Activated T-helper 2 cell treated with anti-CD3 and anti-CD28 coated beads, Interferon-gamma antibody, Interleukin-2, Interleukin-4, amounts not matched to agents 10 μg/mL and 5 μg/mL and 100 μg/mL, durations not matched to agents 14 hours and 24 hours and 36 hours (primary cell): Measurements from ENCODE around the gene MPL. TPM values are rescaled to one million over a fixed set of nuclear protein-coding genes. Genes with fewer than 3 reads are reported as not detected.
"Not testable (repeated sequence)": the region's sequence is repeated elsewhere in the genome, so short reads cannot be mapped to it uniquely, and the experiment has no call there.

Experiments used
- DNase-seq: peaks from one replicate; pipeline ENCODE4 v3.0.0; 2021; ENCODE audit warnings: low spot score
- H3K27ac Mint-ChIP-seq: one replicate; pipeline ENCODE4 v1.8.0; 2021; ENCODE audit warnings: mixed read lengths
- H3K27me3 Mint-ChIP-seq: one replicate; pipeline ENCODE4 v1.8.0; 2021; ENCODE audit warnings: low read depth, mixed read lengths
- H3K36me3 Mint-ChIP-seq: one replicate; pipeline ENCODE4 v1.8.0; 2021; ENCODE audit warnings: low read depth, mixed read lengths
- H3K4me1 Mint-ChIP-seq: one replicate; pipeline ENCODE4 v1.8.0; 2021; ENCODE audit warnings: low read depth, mixed read lengths
- H3K4me3 Mint-ChIP-seq: one replicate; pipeline ENCODE4 v1.8.0; 2021; ENCODE audit warnings: low read depth, mild to moderate bottlenecking, moderate library complexity, mixed read lengths
- H3K9me3 Mint-ChIP-seq: one replicate; pipeline ENCODE4 v1.8.0; 2021; ENCODE audit warnings: mixed read lengths
- intact Hi-C: fragments of 100-400 bp; cut with micrococcal nuclease; formaldehyde crosslinking; loops from one replicate; pipeline ENCODE4 v1.15.1; 2023
- total RNA-seq: library from RNA; stranded (reverse); gene quantifications from 2 replicates; pipeline ENCODE4 v1.2.3, GENCODE V29; 2022

The MPL gene
- total RNA-seq, 1 donor from 2014 or later, result not detected

DNA sequence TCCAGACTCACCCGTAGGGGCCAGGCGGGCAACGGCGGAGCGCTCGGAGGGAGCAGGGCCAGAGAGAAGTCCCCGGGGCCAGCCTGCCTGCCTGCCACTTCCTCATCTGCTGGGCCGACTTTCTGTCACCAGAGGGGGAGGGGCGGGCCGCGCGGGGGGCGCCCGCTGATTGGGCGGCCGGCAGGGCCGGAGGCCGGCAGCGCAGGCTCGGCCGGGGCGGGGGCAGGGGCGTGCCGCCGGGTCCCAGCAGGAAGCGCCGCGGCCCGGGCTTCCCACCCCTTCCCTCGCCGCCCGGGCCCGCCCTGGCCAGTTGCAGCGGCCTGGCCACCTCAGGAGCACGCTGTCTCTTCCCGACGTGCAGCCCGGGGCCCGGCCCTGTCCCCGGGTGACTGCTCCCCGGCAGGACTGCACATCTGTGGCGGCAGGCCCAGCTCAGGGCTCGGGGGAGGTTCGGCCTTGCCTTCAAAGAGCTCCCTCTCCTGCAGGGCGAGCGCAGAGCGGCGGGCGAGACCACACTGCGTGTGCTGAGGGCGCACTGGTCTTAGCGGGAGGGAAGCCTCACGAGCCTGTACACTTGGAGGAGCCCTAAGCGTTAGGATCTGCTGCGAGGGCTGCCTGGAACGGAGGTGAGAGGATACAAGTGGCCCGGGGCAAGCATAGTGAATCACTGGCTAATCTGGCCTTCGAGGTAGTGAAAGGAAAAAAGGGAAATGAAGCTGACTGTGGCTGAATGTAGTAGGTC, 30.5 kb downstream of the MPL start, which contains the start of gene ELOVL1:
TSS of gene ELOVL1 (minus strand) at position 108 of the 742 bp plus-strand sequence. CDS start 2,402 bp downstream, outside the sequence.
- intact Hi-C loops, result loop anchor here (1.0 to 10.0 kb wide), 5 partner anchors 10 to 683 kb away; partner anchors contain the start of genes CDC20, CFAP57, EBNA1BP2 and HYI
- peaks cover 35% of the 10 kb centered on the region for H3K4me1 Mint-ChIP-seq
- DNase-seq, result peak; percentile 86
- no peaks in the 10 kb centered on the region for H3K27me3 Mint-ChIP-seq
- H3K4me3 Mint-ChIP-seq, result peak within 1 kb of the TSS; percentile 97
- H3K27ac Mint-ChIP-seq, result peak within 1 kb of the TSS; percentile 88
- H3K36me3 Mint-ChIP-seq, result peaks cover 46% of the 10 kb centered on the region
- H3K9me3 Mint-ChIP-seq, result no peaks in the 10 kb centered on the region

DNA sequence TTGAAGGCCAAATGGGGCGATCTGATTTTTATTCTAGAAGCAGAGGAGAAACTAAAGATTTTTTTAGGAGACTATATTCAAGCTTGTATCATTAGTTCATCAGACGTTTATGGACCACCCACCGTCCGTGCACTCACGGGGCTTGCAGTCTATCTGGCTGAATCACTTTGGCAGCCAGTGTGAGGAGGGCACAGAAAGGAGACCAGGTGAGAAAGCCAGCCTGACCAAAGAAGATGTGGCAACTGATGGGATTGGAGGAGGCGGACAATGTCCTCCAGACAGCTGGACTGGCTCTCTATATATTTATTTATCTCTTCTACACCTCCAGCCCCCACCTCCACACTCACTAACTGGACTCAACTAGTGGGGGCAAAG, 31.0 kb downstream of the MPL start:
- no peaks in the 10 kb centered on the region for H3K9me3 Mint-ChIP-seq
- no peaks in the 10 kb centered on the region for H3K27me3 Mint-ChIP-seq
- DNase-seq, result no peak
- peaks cover 31% of the 10 kb centered on the region for H3K4me1 Mint-ChIP-seq
- H3K4me3 Mint-ChIP-seq, result peak overlapping the region; percentile 97
- peak overlapping the region; percentile 88 for H3K27ac Mint-ChIP-seq
- intact Hi-C loops, result loop anchor here (1.0 to 10.0 kb wide), 5 partner anchors 10 to 684 kb away; partner anchors contain the start of genes CDC20, CFAP57, EBNA1BP2 and HYI
- peaks cover 41% of the 10 kb centered on the region for H3K36me3 Mint-ChIP-seq

GRCh38 chr1:43369779-43370178, 32.2 kb downstream of the MPL start:
- intact Hi-C loops, result loop anchor here (5.0 to 10.0 kb wide), 3 partner anchors 85 to 685 kb away; partner anchors contain the start of genes CFAP57, EBNA1BP2, HYI and YBX1
- Mint-ChIP-seq H3K4me1 (peaks cover 28% of the 10 kb centered on the region), H3K36me3 (peaks cover 29% of the 10 kb centered on the region)
- H3K9me3 Mint-ChIP-seq, H3K27ac Mint-ChIP-seq, H3K27me3 Mint-ChIP-seq, H3K4me3 Mint-ChIP-seq, DNase-seq: not testable (repeated sequence)

GRCh38 chr1:43370564-43370963, 32.9 kb downstream of the MPL start:
- no peak for DNase-seq
- peak overlapping the region; percentile 22 for H3K4me3 Mint-ChIP-seq
- H3K27ac Mint-ChIP-seq, result no peak overlapping the region
- intact Hi-C loops, result no loop called here
- no peaks in the 10 kb centered on the region for H3K27me3 Mint-ChIP-seq
- H3K4me1 Mint-ChIP-seq, result peaks cover 22% of the 10 kb centered on the region
- H3K9me3 Mint-ChIP-seq, result no peaks in the 10 kb centered on the region
- peaks cover 21% of the 10 kb centered on the region for H3K36me3 Mint-ChIP-seq

- intact Hi-C loops, result no loop called here
- DNase-seq, result no peak
- Mint-ChIP-seq H3K9me3 (no peaks in the 10 kb centered on the region), H3K27ac (no peak overlapping the region), H3K4me1 (peaks cover 14% of the 10 kb centered on the region), H3K27me3 (no peaks in the 10 kb centered on the region), H3K36me3 (peaks cover 15% of the 10 kb centered on the region), H3K4me3 (no peak overlapping the region)
Measured at GRCh38 chr1:43372172-43372571, 34.6 kb downstream of the MPL start.

DNA sequence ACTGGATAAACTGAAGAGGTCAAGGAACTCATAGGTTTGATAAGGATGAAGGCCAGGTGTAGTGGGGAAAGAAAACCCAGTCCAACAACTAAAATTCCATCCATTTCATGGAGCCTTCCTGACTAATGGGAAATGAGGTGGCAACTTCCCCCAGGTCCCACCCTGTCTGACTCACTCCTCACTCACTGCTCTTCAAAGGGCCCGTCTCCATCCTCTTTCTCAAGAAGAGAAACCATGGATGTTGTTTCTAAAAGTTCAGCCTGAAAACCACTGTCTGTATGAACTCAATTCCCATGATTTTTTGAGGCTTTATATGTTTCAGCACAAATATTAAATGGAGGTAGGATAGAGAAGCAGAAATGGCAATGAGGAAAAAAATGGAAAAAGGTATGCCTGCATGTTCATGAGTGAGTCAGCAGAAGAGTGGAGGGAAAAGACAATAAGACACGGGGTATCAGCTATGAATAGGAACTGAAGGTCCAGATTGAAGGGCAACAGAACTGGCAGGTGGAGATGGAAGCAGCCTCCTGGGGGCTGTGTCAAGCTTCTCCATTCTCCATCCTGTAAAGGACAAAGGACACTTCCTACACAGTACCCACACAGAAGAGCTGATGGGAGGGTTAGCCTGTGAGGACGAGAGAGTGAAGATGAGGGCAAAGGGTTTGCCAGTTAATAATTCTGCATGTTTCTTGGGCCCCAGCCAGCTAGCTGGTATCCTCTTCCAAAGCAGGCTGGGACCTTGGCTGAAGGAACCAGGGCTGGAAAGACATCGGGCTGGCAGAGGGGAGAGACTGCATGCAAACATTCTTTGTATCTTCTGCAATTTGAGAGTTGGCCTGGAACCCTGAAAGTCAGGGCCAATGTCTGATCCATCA, 35.7 kb downstream of the MPL start:
- H3K4me1 Mint-ChIP-seq, result peaks cover 13% of the 10 kb centered on the region
- no peaks in the 10 kb centered on the region for H3K9me3 Mint-ChIP-seq
- DNase-seq, result no peak
- H3K27ac Mint-ChIP-seq, result no peak overlapping the region
- H3K4me3 Mint-ChIP-seq, result no peak overlapping the region
- intact Hi-C loops, result no loop called here
- peaks cover 12% of the 10 kb centered on the region for H3K36me3 Mint-ChIP-seq
- no peaks in the 10 kb centered on the region for H3K27me3 Mint-ChIP-seq

- no peak for DNase-seq
- Mint-ChIP-seq H3K4me1 (peaks cover 2% of the 10 kb centered on the region), H3K27ac (no peak overlapping the region), H3K4me3 (no peak overlapping the region), H3K27me3 (no peaks in the 10 kb centered on the region), H3K9me3 (no peaks in the 10 kb centered on the region), H3K36me3 (peaks cover 21% of the 10 kb centered on the region)
- intact Hi-C loops, result no loop called here
Measured at GRCh38 chr1:43376723-43377235, 39.2 kb downstream of the MPL start.

GRCh38 chr1:43377831-43378230, 40.2 kb downstream of the MPL start:
- Mint-ChIP-seq H3K4me1 (peaks cover 2% of the 10 kb centered on the region), H3K36me3 (peaks cover 28% of the 10 kb centered on the region), H3K27ac (no peak overlapping the region), H3K27me3 (no peaks in the 10 kb centered on the region), H3K9me3 (no peaks in the 10 kb centered on the region), H3K4me3 (no peak overlapping the region)
- no peak for DNase-seq
- intact Hi-C loops, result no loop called here

- H3K27me3 Mint-ChIP-seq, result no peaks in the 10 kb centered on the region
- DNase-seq, result no peak
- H3K4me1 Mint-ChIP-seq, result peaks cover 2% of the 10 kb centered on the region
- H3K4me3 Mint-ChIP-seq, result no peak overlapping the region
- intact Hi-C loops, result no loop called here
- H3K36me3 Mint-ChIP-seq, result peaks cover 41% of the 10 kb centered on the region
- H3K27ac Mint-ChIP-seq, result no peak overlapping the region
- H3K9me3 Mint-ChIP-seq, result no peaks in the 10 kb centered on the region
Measured at GRCh38 chr1:43379476-43379875, 41.9 kb downstream of the MPL start.

GRCh38 chr1:43381612-43382011, 44.0 kb downstream of the MPL start:
- H3K4me1 Mint-ChIP-seq, result peaks cover 2% of the 10 kb centered on the region
- no peaks in the 10 kb centered on the region for H3K27me3 Mint-ChIP-seq
- intact Hi-C loops, result no loop called here
- no peak for DNase-seq
- H3K27ac Mint-ChIP-seq, result peak overlapping the region; percentile 6
- H3K36me3 Mint-ChIP-seq, result peaks cover 56% of the 10 kb centered on the region
- H3K4me3 Mint-ChIP-seq, result no peak overlapping the region
- H3K9me3 Mint-ChIP-seq, result no peaks in the 10 kb centered on the region

DNA sequence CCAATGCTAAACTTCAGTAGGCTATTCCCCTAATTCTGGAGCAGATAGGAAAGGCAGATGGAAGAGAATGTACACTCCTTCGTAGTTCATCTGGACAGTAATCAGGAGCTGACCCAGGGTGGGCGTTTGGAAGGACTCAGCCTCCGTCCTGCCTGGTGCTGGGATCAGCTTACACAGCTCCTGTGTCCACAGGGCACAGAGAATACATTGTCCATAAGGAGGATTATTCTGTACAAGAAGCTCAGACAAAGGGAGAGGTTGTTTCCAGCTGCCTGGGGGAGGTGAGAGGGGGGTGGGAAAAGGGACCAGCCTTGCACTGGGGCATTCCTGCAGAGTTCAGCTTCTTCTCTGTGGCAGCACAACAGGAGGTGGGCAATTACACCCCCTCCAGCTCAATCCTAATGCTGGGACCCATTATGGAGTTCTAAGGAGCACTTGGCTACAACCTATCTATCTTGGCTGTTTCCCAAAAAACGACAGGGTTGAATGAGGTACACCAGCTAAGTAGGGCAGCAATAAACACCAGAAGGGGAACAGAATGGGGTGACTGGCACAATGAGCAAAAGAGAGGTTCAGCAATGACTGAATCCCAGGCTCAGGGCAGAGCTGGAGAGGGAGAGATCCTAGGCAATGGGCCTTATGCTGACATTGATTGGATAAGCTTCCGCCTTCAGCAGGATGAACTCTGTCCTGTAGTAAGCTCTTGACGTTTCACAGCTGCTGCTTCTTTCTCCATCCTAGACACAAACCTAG, 44.6 kb downstream of the MPL start:
- Mint-ChIP-seq H3K9me3 (no peaks in the 10 kb centered on the region), H3K27ac (no peak overlapping the region), H3K27me3 (no peaks in the 10 kb centered on the region), H3K4me3 (no peak overlapping the region), H3K4me1 (peaks cover 2% of the 10 kb centered on the region), H3K36me3 (peaks cover 61% of the 10 kb centered on the region)
- no peak for DNase-seq
- intact Hi-C loops, result no loop called here

GRCh38 chr1:43383449-43383848, 45.8 kb downstream of the MPL start:
- Mint-ChIP-seq H3K4me1 (peaks cover 6% of the 10 kb centered on the region), H3K9me3 (no peaks in the 10 kb centered on the region), H3K27me3 (no peaks in the 10 kb centered on the region), H3K27ac (no peak overlapping the region), H3K36me3 (peaks cover 67% of the 10 kb centered on the region), H3K4me3 (no peak overlapping the region)
- DNase-seq, result no peak
- intact Hi-C loops, result no loop called here
